Muscle layer of colon (tissue), 2 donors: Measurements from ENCODE around the gene HSD3B7.
"Not testable (repeated sequence)": the region's sequence is repeated elsewhere in the genome, so short reads cannot be mapped to it uniquely, and the experiment has no call there.

ENCODE experiments used
- H3K27ac ChIP-seq: one replicate; pipeline ENCODE4 v1.7.0; 2013; ENCODE audit warnings: low read depth, mild to moderate bottlenecking, low read length, moderate library complexity
- H3K27me3 ChIP-seq, 2 donors: one replicate each; pipeline ENCODE4 v1.7.0; 2013; ENCODE audit warnings: low read length in 2 of 2, mild to moderate bottlenecking in 2 of 2; ENCODE audit not compliant: insufficient read depth in 2 of 2, control insufficient read depth in 1 of 2
- H3K36me3 ChIP-seq: one replicate; pipeline ENCODE4 v1.7.0; 2013; ENCODE audit warnings: mild to moderate bottlenecking, low read length; ENCODE audit not compliant: insufficient read depth
- H3K4me1 ChIP-seq: one replicate; pipeline ENCODE4 v1.7.0; 2013; ENCODE audit warnings: mild to moderate bottlenecking, low read length; ENCODE audit not compliant: insufficient read depth
- H3K4me3 ChIP-seq, 2 donors: one replicate each; pipeline ENCODE4 v1.7.0; 2013; ENCODE audit warnings: low read length in 2 of 2, low read depth in 1 of 2, mild to moderate bottlenecking in 1 of 2, moderate library complexity in 1 of 2
- H3K9ac ChIP-seq: one replicate; pipeline ENCODE4 v1.7.0; 2013; ENCODE audit warnings: low read length
- H3K9me3 ChIP-seq: one replicate; pipeline ENCODE4 v1.7.0; 2013; ENCODE audit warnings: mild to moderate bottlenecking, low read length
- donor health status: abdominal sarcoma.
- donor health status: Adenocarcinoma of cecum.

HSD3B7 gene

GRCh38 chr16:30984669-30985400 lies at the start of gene HSD3B7:
TSS of gene HSD3B7 (plus strand) at chr16:30985207. CDS start at chr16:30985659, 452 bp downstream.
- Histone ChIP-seq H3K27me3 (no peaks in the 10 kb centered on the region), H3K36me3 (peaks cover 18% of the 10 kb centered on the region), H3K9ac (peak within 1 kb of the TSS; percentile 47), H3K4me3 (peak within 1 kb of the TSS; percentile 40 to 79), H3K4me1 (peaks cover 14% of the 10 kb centered on the region), H3K27ac (peak within 1 kb of the TSS; percentile 35), H3K9me3 (no peaks in the 10 kb centered on the region)

GRCh38 chr16:30937692-30938091 lies 47.3 kb upstream of the HSD3B7 start:
- Histone ChIP-seq H3K9me3 (no peaks in the 10 kb centered on the region), H3K27me3 (no peaks in the 10 kb centered on the region), H3K4me1 (peaks cover 6% of the 10 kb centered on the region), H3K9ac (no peak overlapping the region), H3K27ac (no peak overlapping the region), H3K36me3 (peaks cover 10% of the 10 kb centered on the region), H3K4me3 (no peak overlapping the region)

DNA sequence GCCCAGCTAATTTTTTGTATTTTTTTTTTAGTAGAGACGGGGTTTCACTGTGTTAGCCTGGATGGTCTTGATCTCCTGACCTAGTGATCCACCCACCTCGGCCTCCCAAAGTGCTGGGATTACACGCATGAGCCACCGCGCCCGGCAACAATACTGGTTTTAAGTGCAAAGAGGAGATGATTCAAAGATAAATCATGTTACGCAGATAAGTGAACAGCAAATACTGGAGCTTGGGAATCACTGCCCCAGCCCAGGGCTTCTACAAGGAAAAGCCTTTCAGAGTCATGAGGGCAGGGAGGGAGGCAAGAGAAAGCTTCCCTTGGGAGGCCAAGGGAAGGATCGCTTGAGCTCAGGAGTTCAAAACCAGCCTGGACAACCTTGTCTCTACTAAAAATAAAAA lies 45.4 kb upstream of the HSD3B7 start:
- H3K27ac ChIP-seq, H3K27me3 ChIP-seq, H3K9ac ChIP-seq, H3K9me3 ChIP-seq, H3K4me3 ChIP-seq, H3K4me1 ChIP-seq: not testable (repeated sequence)
- H3K36me3 ChIP-seq = peaks cover 17% of the 10 kb centered on the region

DNA sequence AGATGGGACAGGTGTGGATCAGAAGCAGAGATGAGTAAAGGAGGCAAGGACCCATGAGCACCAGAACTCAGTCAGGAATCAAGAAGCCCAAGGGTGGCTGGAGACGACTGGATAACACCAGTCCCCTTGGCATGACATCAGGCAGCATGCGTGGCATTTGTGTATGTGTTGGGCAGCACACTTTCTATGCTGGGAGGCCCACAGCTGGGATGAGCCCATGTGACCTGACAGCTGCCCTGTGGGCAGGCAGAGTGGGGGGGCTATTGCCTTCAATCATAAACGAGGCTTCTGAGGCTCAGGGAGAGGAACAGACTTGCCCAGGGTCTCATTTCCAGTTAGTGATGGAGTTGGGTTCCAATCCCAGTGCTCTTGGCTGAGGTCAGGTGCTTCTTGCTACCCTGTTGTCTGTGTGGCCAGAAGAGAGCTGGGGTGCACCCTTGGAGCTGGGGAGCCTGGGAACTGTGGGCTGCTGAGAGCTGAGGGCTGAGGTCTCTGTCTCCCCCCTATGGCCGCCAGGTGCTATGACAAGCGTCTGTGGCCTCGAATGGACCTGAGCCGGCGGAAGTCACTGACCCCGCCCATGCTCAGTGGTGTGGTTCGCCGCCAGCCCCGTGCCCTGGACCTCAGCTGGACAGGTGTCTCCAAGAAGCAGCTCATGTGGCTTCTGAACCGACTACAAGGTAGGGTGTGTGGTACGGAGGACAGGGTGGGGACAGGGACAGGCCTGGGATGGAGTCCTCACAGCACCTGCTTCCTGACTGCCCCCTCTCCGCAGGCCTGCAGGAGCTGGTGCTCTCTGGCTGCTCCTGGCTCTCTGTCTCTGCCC lies 43.2 kb upstream of the HSD3B7 start:
- Histone ChIP-seq H3K4me1 (peaks cover 6% of the 10 kb centered on the region), H3K27ac (no peak overlapping the region), H3K4me3 (no peak overlapping the region), H3K9me3 (no peaks in the 10 kb centered on the region), H3K36me3 (peaks cover 20% of the 10 kb centered on the region), H3K9ac (no peak overlapping the region), H3K27me3 (no peaks in the 10 kb centered on the region)

DNA sequence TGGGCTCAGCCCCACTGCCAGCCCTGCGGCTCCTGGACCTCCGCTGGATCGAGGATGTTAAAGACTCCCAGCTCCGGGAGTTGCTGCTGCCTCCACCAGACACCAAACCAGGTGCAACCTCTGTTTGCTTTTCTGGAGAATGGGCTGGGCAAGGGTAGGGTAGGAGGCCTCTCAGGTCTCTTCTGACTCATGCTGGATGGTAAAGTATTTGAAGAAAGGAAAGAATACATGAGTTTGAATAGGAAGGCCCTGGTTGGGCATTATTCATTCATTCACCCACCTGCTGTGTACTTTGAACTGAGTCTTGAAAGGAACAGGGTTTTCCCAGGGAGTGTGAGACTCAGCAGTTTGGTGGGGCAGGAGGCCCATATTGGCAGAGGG lies 42.6 kb upstream of the HSD3B7 start:
- no peak overlapping the region for H3K4me3 ChIP-seq
- no peaks in the 10 kb centered on the region for H3K27me3 ChIP-seq
- H3K9me3 ChIP-seq = no peaks in the 10 kb centered on the region
- peaks cover 6% of the 10 kb centered on the region for H3K4me1 ChIP-seq
- no peak overlapping the region for H3K9ac ChIP-seq
- H3K27ac ChIP-seq = no peak overlapping the region
- peaks cover 20% of the 10 kb centered on the region for H3K36me3 ChIP-seq

- Histone ChIP-seq H3K27ac (no peak overlapping the region), H3K4me3 (no peak overlapping the region), H3K9ac (no peak overlapping the region), H3K9me3 (no peaks in the 10 kb centered on the region), H3K4me1 (peaks cover 6% of the 10 kb centered on the region), H3K27me3 (no peaks in the 10 kb centered on the region), H3K36me3 (peaks cover 20% of the 10 kb centered on the region)
These were observed 40.7 kb upstream of the HSD3B7 start for GRCh38 chr16:30944352-30944751.

GRCh38 chr16:30946671-30947540 lies 38.1 kb upstream of the HSD3B7 start:
- no peak overlapping the region for H3K27ac ChIP-seq
- no peak overlapping the region for H3K9ac ChIP-seq
- H3K36me3 ChIP-seq = peaks cover 20% of the 10 kb centered on the region
- peaks cover 29% of the 10 kb centered on the region for H3K4me1 ChIP-seq
- H3K9me3 ChIP-seq = no peaks in the 10 kb centered on the region
- H3K4me3 ChIP-seq = no peak overlapping the region
- H3K27me3 ChIP-seq = no peaks in the 10 kb centered on the region

GRCh38 chr16:30947541-30947858 lies 37.5 kb upstream of the HSD3B7 start:
- no peaks in the 10 kb centered on the region for H3K27me3 ChIP-seq
- peaks cover 23% of the 10 kb centered on the region for H3K4me1 ChIP-seq
- H3K27ac ChIP-seq = peak overlapping the region; percentile 94
- H3K36me3 ChIP-seq = peaks cover 17% of the 10 kb centered on the region
- peak overlapping the region; percentile 83 to 90 for H3K4me3 ChIP-seq
- H3K9me3 ChIP-seq = no peaks in the 10 kb centered on the region
- H3K9ac ChIP-seq = no peak overlapping the region

DNA sequence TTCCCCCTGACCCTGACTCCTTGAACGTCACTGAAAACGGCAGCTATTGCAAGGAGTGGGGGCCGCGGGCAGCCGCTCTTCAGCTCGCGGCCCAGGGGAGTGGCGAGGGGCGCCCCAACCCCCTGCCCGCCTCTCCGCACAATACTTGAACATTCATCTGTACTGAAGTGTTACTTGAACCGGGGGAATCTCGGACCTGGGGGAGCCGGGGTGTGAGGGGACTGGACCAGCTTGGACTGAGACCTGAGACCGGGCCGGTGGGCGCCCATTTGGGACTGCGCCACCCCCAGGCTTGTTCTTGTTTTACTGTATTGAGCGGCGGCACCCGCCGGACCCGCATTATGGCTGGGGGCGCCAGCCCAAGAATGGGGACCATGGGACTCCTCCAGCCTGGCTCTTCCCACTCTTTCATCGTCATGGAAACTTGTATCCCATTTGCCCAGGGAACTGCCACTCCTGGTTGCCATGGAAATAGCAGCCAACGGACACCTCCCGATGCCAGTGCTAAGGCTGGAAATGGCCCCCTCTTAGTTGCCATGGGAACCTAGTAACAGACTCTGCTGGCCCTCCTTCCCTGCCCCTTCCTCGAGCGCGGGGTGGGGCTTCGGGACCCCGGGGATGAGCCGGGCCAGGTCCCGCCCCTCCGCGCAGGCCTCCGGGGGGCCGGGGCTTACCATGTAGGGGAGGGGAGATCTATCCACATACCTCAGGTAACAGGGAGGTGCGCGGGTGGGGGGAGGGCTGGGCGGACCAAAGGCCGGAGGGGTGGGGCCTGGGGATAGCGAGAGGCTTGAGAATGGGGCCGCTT lies 36.9 kb upstream of the HSD3B7 start:
- no peaks in the 10 kb centered on the region for H3K9me3 ChIP-seq
- H3K36me3 ChIP-seq = peaks cover 16% of the 10 kb centered on the region
- peak overlapping the region; percentile 94 for H3K27ac ChIP-seq
- no peaks in the 10 kb centered on the region for H3K27me3 ChIP-seq
- H3K4me3 ChIP-seq = peak overlapping the region; percentile 83 to 90
- H3K4me1 ChIP-seq = peaks cover 23% of the 10 kb centered on the region
- H3K9ac ChIP-seq = peak overlapping the region; percentile 61

GRCh38 chr16:30948667-30949649 lies 36.0 kb upstream of the HSD3B7 start, which contains the start of gene ORAI3:
TSS of gene ORAI3 (plus strand) at chr16:30949068. CDS start at chr16:30949290, 222 bp downstream.
- H3K9ac ChIP-seq = peak within 1 kb of the TSS; percentile 74
- H3K36me3 ChIP-seq = peaks cover 12% of the 10 kb centered on the region

More at GRCh38 chr16:30948667-30949649, 36.0 kb upstream of the HSD3B7 start, which contains the start of gene ORAI3:
- peaks cover 29% of the 10 kb centered on the region for H3K4me1 ChIP-seq
- peak within 1 kb of the TSS; percentile 83 to 90 for H3K4me3 ChIP-seq
- H3K9me3 ChIP-seq = no peaks in the 10 kb centered on the region
- no peaks in the 10 kb centered on the region for H3K27me3 ChIP-seq
- H3K27ac ChIP-seq = peak within 1 kb of the TSS; percentile 94
